Measurements from ENCODE around the gene IST1.
A peak's percentile ranks its signal among the peaks of the same experiment; 100 is the strongest.
"Not testable (repeated sequence)": the region's sequence is repeated elsewhere in the genome, so short reads cannot be mapped to it uniquely, and the experiment has no call there.

IST1 gene

DNA sequence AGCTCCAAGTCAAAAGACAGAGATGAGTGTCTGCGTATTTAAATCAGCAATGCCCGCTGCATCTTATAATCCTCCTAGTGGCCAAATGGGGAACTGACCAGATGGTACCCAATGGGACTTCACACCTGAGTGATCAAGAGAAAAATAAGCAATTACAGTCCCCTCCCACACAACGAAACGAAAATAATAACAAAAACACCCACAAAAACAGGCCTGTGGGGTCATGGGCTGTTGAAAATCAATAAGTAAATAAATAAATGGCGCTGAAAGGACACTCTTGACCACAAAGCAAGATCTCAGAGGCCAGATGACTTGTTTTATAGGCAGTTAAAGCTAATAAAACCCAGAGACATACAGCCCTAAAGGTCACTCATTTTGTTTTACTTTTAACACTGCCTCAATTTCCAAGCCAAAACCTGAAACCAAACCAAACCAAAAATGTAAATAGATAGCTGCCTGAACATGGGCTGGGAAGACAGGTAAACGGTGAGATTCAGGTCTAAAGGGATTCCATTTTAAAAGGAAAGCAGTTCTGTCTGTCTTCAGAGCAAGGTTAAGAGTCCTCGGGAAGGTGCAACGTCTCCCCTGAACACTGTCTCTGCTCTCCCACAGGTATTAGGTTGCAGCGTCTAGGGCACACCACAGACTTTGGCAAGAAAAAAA, 12.7 kb upstream of the IST1 start:
- DNase-seq: peak; percentile 83 to 88 (median 87)

DNA sequence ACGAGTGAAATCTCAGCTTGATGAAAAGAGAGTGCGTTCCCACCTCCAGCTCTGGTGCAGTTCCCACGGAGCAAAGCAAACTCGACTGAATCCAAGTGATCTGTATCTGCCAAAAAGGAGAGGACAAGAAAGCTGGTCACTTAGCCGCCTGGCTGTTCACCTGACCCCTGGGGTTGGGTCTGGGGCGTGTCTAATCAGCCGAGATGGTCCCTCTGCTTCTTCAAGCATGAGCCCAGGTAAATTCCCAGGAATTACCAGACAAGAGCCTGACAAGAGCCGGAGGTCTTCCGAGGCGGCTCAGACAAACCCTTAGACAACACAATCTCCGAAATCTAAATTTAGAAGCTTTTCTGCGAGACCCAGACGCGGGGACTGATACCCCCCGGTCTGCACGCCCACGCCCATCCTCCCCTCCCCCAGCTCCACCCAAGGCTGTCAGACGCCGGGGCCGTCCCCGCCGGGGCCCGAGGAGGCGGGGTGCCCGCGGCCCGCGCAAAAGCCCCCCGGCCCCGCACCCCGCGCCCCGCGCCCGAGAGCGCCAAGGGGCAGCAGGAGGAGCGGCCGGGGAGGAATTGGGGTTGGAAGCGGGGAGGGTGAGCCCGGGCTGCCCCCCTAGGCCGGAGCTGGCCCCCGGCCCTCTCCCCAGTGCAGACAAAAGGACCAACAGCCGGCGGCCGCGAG, 12.0 kb upstream of the IST1 start:
- peak in 1 of 3 donors; percentile 52 for DNase-seq

DNA sequence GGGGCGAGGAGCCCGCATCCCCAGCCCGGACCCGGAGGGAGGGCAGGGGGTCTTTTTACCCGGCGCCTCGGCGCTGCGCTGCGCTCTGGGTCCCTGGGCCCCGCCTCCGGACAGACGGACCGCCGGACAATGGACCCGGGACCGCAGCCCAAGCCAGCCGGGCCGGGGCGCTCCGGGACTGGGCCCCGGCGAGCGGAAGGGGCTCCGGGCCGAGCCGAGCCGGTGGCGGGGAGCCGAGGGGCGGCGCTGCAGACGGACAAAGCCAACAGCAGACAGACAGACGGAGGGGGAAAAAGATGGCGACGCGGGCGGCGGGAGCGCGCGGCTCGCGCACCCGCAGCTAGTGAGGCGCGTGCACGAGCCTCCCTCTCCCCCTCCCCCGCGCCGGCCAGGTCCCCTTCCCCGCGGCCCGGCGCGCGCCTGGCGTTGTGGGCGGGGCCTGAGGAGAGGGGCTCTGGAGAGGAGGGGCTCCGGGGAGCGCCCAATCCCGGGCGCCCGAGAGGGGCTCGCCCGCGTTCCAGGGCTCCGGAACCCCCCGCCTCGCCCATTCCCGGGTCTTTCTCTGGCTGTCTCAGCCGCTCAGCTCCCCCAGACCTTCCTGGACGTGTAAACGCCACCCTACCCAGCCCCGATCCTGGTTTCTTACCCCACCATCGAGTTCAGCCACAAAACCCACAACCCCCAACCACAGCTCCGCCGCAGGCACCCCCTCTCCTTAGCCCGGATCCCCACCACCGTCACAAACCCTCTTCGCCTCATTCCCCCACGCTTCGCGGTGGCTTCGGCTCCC, 11.3 kb upstream of the IST1 start, which contains the start of gene ZNF821:
TSS of gene ZNF821 (minus strand) at position 334 of the 790 bp plus-strand sequence. CDS start 4,236 bp downstream, outside the sequence.
- peak; percentile 56 to 85 (median 66) for DNase-seq

DNA sequence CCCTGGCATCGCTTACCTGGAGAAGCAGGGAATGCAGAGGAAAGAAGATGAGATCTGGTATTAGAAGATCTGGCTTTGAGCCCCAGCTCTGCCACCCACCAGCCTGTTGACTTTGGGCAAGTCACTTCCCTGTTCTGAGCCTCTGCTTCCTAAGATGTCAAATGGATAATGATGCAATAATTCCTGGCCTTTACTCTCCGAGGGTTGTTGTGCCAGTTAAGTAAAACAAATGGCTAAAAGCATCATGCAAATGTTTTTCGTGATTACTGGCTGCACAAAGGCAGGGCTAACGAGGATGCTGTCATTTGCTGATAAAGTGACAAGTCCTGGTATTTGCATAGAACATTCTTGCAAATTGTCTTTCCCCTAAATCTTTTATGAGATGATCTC, 10.1 kb upstream of the IST1 start:
- peak; percentile 72 to 87 (median 80) for DNase-seq

DNA sequence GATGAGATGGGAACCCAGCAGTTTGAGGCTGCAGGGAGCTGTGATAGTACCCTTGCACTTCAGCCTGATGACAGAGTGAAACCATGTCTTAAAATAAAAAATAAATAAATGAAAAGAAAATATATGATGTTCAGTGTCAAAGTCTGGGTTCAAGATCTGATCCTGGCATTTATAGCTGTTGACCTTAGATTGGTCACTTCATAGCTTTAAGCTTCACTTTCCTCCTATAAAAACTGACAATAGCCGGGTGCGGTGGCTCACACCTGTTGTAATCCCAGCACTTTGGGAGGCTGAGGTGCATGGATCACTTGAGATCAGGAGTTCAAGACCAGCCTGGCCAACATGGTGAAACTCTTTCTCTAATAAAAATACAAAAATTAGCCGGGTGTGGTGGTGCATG, 6.2 kb upstream of the IST1 start:
- no peak for DNase-seq

DNA sequence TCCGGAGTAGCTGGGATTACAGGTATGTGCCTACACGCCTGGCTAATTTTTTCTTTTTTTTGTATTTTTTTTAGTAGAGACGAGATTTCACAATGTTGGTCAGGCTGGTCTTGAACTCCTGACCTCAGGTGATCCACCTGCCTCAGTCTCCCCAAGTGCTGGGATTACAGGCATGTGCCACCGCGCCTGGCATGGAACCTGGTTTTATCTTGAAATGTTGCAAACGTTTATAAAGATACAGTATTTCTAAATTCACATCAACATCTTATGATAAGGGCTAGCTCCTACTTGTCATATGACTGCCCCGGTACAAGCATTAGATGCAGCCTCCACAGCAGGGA, 1.5 kb upstream of the IST1 start:
- no peak for DNase-seq

DNA sequence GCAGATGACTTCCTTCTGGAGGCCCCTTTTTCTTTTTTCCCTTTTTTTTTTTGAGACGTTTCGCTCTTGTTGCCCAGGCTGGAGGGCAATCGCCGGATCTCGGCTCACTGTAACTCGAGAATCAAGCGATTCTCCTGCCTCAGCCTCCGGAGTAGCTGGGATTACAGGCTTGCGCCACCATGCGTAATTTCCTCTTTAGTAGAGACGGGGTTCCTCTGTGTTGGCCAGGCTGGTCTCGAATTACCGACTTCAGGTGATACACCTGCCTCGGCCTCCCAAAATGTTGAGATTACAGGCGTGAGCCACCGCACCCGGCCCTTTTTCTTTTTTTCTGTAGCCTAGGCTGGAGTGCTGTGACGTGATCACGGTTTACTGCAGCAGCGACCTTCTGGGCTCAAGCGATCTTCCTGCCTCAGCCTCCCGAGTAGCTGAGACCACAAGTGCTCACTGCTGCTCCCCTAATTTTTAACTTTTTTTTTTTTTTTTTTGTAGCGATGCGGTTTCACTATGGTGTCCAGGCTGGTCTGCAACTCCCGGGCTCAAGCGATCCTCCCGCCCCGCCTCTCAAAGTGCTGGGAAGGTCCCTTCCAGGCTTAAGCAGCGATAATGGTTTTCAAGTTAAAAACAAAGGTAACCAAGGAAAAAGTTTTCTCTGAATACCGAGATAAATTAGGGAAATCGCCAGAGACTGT, 956 bp upstream of the IST1 start:
- peak; percentile 76 to 78 (median 78) for DNase-seq

DNA sequence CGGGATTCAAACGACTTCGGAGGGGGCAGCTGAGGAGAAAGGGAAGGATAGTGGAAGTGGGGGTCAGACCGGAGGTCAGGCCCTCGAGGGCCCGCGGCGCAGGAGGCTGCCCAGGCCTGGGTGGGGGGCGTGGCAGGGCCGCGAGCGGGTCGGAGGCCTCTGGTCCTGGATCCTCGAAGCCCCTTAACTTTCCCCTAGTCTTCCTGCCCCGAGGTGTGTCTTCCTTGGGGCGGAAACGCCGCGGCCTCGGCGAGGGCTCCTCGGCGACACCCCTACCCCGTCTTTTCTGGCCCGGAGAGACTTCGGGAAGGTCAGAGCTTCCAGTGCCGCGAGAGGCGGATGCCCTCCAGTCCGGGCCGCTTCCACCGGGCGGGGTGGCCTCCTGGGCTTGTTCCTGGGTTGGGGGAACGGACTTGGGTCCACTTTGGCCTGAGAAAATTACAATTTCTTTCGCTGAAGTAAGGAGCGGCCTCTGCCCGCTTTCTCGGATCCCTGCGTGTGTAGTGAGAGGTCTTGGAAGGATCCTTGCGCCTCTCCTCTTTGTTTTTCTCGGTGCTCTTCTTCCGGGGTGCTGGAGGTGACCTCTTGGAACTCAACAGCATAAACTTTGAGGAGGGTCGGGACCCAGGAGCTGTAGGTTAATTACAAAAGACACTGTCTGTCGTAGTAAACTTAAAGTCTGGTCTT, 491 bp downstream of the IST1 start:
- DNase-seq: peak; percentile 29 to 71 (median 38)

DNA sequence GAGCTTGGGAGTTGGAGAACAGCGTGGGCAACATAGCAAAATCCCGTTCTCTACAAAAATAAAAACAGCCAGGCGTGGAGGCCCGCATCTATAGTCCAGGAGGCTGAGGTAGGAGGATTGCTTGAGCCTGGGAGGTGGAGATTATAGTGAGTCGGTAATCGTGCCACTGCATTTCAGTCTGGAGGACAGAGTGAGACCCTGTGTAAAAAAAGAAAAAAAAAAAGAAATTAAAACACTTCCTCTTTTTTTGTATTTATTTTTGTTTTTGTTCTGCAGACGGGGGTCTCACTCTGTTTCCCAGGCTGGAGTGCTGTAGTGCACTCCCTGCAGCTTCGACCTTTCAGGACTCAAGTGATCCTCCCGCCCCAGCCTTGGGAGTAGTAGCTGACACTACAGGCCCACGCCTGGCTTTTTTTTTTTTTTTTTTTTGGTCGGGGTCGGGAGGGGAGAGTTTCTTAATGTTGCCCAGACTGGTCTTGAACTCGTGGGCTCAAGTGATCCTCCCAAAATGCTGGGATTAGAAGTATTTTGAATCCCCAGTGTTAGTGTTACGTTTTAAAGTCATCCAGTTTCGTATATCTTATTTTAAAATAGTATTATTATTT, 1.5 kb downstream of the IST1 start:
- DNase-seq: no peak

DNA sequence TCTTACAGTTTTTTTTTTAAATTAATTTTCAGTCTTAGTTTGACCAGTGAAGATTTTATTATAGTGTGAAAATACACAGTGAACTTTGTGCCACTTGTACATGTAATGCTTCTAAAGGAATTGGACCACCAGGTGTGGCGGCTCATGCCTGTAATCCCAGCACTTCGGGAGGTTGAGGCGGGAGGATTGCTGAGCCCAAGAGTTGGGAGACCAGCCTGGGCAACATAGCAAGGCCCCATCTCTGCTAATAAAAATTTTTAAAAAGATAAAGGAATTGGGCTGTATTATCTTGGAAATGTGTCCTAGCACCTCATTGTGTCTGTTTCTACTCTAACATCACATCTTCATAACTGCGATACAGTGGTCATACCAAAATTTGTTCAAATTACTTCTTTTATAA, 3.8 kb downstream of the IST1 start:
- DNase-seq: no peak

DNA sequence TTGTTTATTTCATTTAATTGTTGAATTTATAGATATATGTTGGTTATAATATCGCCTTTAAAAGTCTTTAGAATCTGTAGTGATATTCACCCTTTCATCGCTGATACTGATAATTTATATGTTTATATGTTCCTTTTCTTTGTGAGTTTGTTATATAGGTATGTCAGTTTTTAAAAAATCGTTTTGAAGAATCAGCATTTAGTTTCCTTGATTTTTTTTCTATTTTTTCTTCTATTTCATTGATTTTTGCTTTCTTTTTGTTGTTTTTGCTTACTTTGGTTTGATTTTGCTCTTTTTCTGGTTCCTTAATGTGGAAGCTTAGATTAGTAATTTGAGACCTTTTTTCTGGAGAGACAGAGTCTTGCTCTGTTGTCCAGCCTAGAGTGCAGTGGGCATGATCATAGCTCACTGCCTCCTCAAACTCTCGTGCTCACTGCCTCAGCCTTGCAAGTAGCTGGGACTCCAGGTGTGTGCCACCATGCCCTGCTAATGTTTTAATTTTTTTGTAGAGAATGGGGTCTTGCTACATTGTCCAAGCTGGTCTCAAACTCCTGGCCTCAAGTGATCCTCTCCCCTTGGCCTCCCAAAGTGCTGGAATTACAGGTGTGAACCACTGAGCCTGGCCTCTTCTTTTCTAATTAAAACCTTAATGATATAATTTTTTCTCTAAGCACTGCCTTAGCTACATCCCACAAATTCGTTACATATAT, 7.5 kb downstream of the IST1 start:
- no peak for DNase-seq

DNA sequence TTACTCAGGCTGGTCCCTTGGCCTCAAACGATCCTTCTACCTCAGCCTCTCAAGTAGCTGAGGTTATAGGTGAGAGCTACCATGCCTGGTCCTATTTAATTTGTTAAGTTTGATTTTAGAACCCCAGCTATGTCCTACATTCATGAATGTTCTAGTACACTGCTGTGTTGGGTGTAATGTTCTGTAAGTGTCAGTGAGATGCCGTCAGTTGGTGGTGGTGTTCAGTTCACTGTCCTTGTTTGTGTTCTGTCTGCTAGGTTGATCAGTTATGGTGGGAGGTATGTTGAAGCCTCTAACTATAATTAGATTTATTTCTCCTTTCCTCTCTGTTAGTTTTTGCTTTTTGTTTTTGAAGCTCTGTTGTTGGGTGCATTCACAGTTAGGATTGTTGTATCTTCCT, 8.3 kb downstream of the IST1 start:
- DNase-seq: no peak

DNA sequence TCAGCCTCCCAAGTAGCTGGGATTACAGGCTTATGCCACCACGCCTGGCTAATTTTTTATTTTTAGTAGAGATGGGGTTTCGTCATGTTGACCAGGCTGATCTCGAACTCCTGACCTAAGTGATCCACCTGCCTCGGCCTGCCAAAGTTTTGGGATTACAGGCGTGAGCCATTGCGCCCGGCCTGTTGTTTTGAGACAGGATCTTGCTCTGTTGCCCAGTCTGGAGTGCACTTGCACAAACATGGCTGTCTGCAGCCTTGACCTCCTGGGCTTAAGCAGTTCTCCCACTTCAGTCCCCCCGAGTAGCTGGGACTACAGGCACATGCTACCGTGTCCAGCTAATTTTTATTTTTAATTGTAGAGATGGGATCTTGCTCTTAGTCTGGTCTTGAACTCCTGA, 8.9 kb downstream of the IST1 start:
- DNase-seq: no peak

DNA sequence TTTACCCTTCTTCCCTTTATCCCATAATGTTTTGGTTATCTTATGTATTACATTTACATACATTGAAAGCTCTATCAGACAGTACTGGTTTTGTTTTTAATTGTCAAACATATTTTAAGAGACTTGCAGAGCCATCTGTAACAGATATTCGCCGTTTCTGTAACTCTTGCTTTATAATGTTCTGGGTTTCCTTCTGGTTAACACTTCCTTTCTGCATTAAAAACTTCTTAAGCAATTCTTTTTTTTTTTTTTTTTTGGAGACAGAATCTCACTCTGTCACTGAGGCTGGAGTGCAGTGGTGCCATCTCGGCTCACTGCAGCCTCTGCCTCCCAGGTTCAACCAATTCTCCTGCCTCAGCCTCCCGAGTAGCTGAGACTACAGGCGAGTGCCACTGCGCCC, 10.4 kb downstream of the IST1 start:
- DNase-seq: not testable (repeated sequence)

DNA sequence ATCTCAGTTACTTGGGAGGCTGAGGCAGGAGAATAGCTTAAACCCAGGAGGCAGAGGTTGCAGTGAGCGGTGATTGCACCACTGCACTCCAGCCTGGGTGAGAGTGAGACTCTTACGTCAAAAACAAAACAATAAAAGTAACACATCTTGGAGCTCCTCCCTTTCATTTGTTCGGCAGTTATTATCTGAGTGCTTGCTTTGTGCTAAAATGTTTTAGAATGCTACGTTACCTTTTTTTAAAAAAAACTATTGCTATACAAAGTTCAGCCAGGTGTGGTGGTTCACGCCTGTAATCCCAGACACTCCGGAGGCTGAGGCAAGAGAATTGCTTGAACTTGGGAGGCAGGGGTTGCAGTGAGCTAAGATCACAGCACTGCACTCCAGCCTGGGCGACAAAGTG, 15.8 kb downstream of the IST1 start:
- no peak for DNase-seq

DNA sequence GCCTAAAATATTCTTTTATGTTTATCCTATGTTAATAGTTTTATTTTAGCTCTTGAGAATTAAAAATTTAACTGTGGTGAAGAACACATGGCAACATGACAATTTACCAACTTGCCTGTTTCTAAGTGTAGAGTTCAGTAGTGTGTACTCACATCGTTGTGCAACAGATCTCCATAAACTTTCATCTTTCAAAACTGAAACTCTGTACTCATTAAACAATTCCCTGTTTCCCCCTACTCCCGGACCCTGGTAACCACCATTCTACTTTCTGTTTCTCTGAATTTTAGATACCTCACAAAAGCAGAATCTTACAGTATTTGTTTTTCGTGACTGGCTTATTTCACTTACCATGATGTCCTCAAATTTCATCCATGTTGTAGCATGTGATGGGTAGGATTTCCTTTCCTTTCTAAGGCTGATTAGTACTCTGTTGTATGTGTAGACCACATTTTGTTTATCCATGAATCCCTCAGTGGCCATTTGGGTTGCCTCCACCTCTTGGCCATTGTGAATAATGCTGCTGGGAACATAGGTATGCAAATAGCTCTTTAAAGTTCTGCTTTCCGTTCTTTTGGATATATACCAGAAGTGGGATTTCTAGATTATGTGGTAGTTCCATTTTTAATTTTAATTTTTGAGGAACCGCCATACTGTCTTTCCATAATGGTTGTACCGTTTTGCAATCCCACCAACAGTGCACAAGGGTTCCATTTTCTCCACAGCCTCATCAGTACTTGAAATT, 17.4 kb downstream of the IST1 start:
- peak; percentile 26 to 67 (median 49) for DNase-seq

DNA sequence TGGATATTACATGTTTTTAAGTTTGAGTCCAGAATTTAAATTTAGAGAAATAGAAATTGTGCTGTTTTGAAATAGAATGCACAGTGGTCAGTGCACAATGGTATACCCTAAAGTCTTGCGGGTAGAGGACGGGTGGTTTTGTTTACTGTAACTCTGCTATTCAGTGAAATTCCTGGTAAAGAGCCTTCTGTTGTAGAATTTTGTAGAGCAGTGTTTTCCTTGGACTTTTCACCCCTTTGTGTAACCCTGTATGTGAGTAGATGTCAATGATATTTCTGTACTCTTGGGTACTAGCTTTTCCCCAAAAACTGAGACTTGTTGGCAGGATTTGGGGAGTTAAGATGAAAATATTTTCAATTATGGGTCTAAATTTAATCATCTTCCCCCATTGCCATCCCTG, 19.5 kb downstream of the IST1 start:
- no peak for DNase-seq

DNA sequence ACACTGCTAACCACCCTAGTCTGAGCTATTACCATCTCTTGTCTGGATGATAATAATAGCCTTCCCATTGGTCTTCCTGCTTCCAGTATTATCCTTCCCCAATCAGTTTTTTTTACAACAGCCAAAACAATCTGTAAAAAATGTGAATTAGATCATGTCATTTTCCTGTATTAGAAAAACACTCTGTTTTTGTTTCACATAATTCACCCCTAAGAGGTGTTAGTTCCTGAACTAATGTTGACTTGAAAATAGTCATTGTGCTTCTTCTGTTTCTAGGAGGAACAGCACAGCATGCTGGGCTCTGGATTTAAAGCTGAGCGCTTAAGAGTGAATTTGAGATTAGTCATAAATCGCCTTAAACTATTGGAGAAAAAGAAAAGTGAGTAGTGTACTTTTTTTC, 20.0 kb downstream of the IST1 start:
- DNase-seq: no peak

DNA sequence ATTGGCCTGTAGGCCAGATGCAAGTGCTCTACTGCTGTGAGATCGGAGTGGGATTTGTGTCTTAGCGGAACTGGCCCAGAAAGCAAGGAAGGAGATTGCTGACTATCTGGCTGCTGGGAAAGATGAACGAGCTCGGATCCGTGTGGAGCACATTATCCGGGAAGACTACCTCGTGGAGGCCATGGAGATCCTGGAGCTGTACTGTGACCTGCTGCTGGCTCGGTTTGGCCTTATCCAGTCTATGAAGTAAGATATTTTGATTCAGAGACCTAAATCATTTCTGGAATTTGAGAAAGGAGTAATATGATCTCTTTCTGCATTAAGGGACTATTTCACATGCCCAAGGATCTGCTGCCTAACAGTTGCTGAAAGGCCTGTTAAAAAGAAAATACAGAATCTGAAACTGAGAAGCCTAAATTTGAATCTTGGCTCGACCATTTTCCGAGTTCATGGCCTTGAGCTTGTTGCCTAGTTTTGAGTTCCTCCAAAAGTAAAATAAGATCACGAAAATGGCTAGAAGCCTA, 21.1 kb downstream of the IST1 start:
- no peak for DNase-seq

DNA sequence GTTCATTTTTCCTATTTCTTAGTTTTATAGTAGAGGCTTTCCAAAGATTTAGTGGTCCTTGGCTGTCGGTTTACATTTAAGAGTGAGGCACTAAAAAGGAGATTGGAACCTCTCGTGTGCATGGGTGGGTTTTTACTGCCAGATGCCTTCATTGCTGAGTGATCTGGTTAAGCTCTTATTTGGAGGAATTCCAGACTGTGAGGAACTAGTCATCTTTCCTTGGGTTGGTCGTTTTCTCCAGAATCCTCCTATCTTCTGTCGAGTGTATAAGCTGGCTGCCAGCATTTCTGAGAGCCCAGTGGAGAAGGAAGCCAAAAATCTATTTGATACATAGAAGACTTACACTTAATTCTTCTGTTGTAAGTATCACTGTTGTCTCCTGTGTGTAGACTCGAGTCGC, 22.6 kb downstream of the IST1 start:
- DNase-seq: no peak

DNA sequence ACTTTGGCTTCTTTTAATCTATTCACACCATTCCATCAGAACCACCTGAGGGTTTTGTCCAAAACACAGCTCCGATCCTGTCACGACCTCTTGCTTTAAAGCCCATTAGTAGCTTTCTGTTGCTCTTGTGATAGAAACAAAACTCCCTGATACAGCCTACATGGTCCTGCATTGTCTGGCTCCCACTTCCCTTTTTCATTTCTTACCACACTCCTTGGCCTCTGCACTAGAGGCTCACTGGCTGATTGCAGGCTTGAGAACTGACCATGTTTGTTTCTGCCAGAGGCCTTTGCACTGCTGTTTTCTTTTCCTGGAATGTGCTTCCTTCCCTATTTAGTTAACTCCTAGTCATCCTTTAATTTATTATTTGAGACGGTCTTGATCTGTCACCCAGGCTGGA, 23.7 kb downstream of the IST1 start:
- DNase-seq: peak; percentile 71 to 80 (median 79)

All from suppressor macrophage treated with lipopolysaccharide for 1 hour (primary cell).